ENCODE data around the gene MPZL3.
"Not testable (repeated sequence)": the region's sequence is repeated elsewhere in the genome, so short reads cannot be mapped to it uniquely, and the experiment has no call there.

Gene MPZL3

GRCh38 chr11:118212781-118213191 is 39.4 kb downstream of the MPZL3 start:
- DNase-seq (ENCODE audit: low read depth in 3 of 3): no peak

GRCh38 chr11:118212131-118212725 is 39.9 kb downstream of the MPZL3 start:
- DNase-seq (ENCODE audit: low read depth in 3 of 3): no peak

GRCh38 chr11:118211006-118211405 is 41.2 kb downstream of the MPZL3 start:
- no peak for DNase-seq (ENCODE audit: low read depth in 3 of 3)

GRCh38 chr11:118210323-118210722 is 41.8 kb downstream of the MPZL3 start:
- no peak for DNase-seq (ENCODE audit: low read depth in 3 of 3)

- no peak for DNase-seq (ENCODE audit: low read depth in 3 of 3)
Measured at GRCh38 chr11:118209033-118209432, 43.1 kb downstream of the MPZL3 start.

DNA sequence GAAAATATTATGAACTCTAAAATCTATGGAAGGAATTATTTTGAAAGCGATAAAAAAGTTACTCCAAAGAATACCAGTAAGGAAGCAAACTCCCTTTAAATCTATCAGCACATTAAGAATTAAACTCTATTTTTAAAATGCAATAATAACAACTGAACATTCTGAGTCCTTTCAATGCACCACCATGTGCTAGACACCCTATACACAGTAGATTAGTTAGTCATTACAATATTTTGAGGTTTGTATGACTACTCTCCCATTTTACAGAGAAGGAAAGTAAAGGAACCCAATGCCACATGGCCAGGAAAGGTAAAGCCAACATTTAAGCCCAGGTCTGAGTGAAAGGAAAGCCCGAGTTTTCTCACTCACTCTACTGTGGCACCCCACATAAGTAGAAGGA is 45.1 kb downstream of the MPZL3 start:
- DNase-seq (ENCODE audit: low read depth in 3 of 3): no peak

- DNase-seq (ENCODE audit: low read depth in 3 of 3): no peak
Measured at GRCh38 chr11:118206391-118207031, 45.7 kb downstream of the MPZL3 start.

- no peak for DNase-seq (ENCODE audit: low read depth in 3 of 3)
Measured at GRCh38 chr11:118205606-118206378, 46.4 kb downstream of the MPZL3 start.

- DNase-seq (ENCODE audit: low read depth in 3 of 3): no peak
Measured at GRCh38 chr11:118202599-118203422, 49.4 kb downstream of the MPZL3 start.

GRCh38 chr11:118201966-118202365 is 50.2 kb downstream of the MPZL3 start:
- no peak for DNase-seq (ENCODE audit: low read depth in 3 of 3)

GRCh38 chr11:118200901-118201680 is 51.1 kb downstream of the MPZL3 start:
- DNase-seq (ENCODE audit: low read depth in 3 of 3): peak in 1 of 3 experiments; percentile 26

GRCh38 chr11:118200497-118200896 is 51.7 kb downstream of the MPZL3 start:
- DNase-seq (ENCODE audit: low read depth in 3 of 3): no peak

GRCh38 chr11:118199135-118199534 is 53.0 kb downstream of the MPZL3 start:
- no peak for DNase-seq (ENCODE audit: low read depth in 3 of 3)

GRCh38 chr11:118198370-118198769 is 53.8 kb downstream of the MPZL3 start:
- DNase-seq (ENCODE audit: low read depth in 3 of 3): peak; percentile 70 to 76 (median 75)

GRCh38 chr11:118194835-118195627 is 57.1 kb downstream of the MPZL3 start:
- DNase-seq (ENCODE audit: low read depth in 3 of 3): no peak

GRCh38 chr11:118193910-118194566 is 58.1 kb downstream of the MPZL3 start:
- DNase-seq (ENCODE audit: low read depth in 3 of 3): no peak

DNA sequence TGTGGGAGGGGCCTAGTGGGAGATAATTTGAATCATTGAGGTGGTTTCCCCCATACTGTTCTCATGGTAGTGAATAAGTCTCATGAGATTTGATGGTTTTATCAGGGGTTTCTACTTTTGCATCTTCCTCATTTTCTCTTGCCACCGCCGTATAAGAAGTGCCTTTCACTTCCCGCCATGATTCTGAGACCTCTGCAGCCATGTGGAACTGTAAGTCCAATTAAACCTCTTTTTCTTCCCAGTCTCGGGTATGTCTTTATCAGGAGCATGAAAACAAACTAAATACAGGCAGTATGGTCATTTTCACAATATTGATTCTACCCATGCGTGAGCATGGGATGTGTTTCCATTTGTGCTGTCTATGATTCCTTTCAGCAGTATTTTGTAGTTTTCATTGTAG is 59.3 kb downstream of the MPZL3 start:
- not testable (repeated sequence) for DNase-seq (ENCODE audit: low read depth in 3 of 3)

GRCh38 chr11:118190942-118191506 is 61.1 kb downstream of the MPZL3 start:
- DNase-seq (ENCODE audit: low read depth in 3 of 3): not testable (repeated sequence)

- no peak for DNase-seq (ENCODE audit: low read depth in 3 of 3)
Measured at GRCh38 chr11:118186346-118187107, 65.6 kb downstream of the MPZL3 start.

All from stimulated activated CD4-positive, alpha-beta T cell treated with anti-CD3 and anti-CD28 coated beads, TNF-alpha, amount 100 ng/mL, for 4 hours (primary cell).